ENCODE results near the gene PLAC8.
"Not testable (repeated sequence)": the region's sequence is repeated elsewhere in the genome, so short reads cannot be mapped to it uniquely, and the experiment has no call there.

Gene PLAC8

DNA sequence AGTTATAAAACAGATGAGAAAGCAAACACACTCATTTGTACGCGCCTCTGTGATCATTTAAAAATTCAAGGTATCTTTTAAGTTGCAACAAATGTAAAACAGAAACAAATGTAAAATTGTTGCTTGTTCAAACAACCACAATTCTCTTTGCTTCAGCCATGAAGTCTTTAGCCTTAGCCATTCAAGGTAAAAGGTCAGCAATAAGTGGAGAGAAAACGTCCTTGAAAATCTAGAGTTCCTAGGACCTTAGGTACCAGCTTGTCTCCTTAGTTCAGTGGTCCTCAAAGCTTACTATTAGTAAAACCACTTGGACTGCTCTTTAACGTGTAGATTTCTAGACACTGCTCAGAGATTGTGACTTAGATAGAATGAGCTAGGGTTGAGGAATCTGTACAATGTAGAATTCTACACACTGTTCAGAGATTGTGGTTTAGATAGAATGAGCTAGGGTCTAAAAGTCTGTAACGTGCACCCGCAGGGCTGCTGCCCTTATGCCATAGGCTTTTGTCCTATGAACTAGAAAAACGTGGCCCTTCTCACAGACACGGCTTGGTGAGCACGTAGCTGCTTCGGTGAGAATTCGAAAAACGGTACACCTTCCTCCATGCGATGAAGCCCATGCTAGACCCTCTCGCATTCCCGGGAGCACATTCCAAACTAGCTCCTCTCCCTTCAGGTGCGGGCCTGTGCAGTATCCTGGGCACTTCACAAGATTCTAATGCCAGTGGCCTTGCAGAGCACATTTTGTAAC lies 1.7 kb downstream of the PLAC8 start:
- H3K4me3 ChIP-seq (ENCODE audit: low read length in 2 of 2), result peak overlapping the region; percentile 56 to 68

DNA sequence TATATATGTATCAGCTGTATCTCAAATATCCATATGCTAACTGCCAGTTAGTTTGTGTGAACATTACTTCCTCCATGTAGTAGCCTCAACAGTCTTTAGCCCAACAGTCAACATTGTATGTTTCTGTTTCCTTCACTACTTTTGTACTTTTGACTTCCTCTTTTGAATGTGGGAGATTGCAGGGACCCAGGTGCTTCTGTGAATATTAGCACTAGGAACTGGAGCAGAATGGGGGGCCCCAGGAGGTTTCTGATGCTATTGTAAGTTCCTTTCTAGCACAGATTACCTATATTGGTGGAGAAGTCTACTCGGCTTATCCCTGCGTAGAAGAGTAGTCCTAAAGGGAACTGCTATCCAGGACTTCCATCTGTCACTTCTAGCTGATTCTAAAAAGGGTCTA lies 2.3 kb downstream of the PLAC8 start:
- peak overlapping the region; percentile 48 to 56 for H3K9ac ChIP-seq (ENCODE audit: low read depth in 1 of 2, low read length in 2 of 2)
- H3K27ac ChIP-seq (ENCODE audit: low read depth in 2 of 2, low read length in 2 of 2), result peak overlapping the region; percentile 81 to 83
- peak overlapping the region; percentile 56 to 68 for H3K4me3 ChIP-seq (ENCODE audit: low read length in 2 of 2)

More for the DNA sequence above, 1.7 kb downstream of the PLAC8 start:
- Histone ChIP-seq H3K9me3 (ENCODE audit: control insufficient read depth in 2 of 2, low read length in 2 of 2) (no peaks in the 10 kb centered on the region), H3K4me1 (ENCODE audit: control insufficient read depth in 2 of 2, insufficient read depth in 2 of 2, low read length in 2 of 2) (peaks cover 16 to 21% of the 10 kb centered on the region in 2 donors), H3K27ac (ENCODE audit: low read depth in 2 of 2, low read length in 2 of 2) (peak overlapping the region; percentile 81 to 83), H3K36me3 (ENCODE audit: control insufficient read depth in 2 of 2, insufficient read depth in 2 of 2, low read length in 2 of 2) (no peaks in the 10 kb centered on the region), H3K9ac (ENCODE audit: low read depth in 1 of 2, low read length in 2 of 2) (peak overlapping the region; percentile 48 to 56), H3K27me3 (ENCODE audit: control insufficient read depth in 2 of 2, insufficient read depth in 2 of 2, low read length in 2 of 2) (no peaks in the 10 kb centered on the region)

DNA sequence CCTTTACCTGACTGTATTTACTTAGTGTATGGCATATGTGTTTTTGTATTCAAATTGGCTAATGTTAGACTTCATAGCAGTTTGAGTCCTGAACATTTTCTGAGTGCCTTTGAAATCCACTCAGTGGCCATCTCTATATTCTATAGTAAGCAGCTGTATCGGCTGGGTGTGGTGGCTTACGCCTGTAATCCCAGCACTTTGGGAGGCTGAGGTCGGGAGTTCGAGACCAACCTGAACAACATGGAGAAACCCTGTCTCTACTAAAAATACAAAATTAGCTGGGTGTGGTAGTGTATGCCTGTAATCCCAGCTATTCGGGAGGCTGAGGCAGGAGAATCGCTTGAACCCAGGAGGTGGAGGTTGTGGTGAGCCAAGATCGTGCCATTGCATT lies 2.8 kb downstream of the PLAC8 start:
- Histone ChIP-seq H3K9ac (ENCODE audit: low read depth in 1 of 2, low read length in 2 of 2) (peak overlapping the region in 1 of 2 donors; percentile 47), H3K4me1 (ENCODE audit: control insufficient read depth in 2 of 2, insufficient read depth in 2 of 2, low read length in 2 of 2) (peaks cover 16 to 21% of the 10 kb centered on the region in 2 donors), H3K4me3 (ENCODE audit: low read length in 2 of 2) (peak overlapping the region in 1 of 2 donors; percentile 79), H3K27ac (ENCODE audit: low read depth in 2 of 2, low read length in 2 of 2) (peak overlapping the region; percentile 86 to 92)
- not testable (repeated sequence) for H3K9me3 ChIP-seq (ENCODE audit: control insufficient read depth in 2 of 2, low read length in 2 of 2); H3K27me3 ChIP-seq (ENCODE audit: control insufficient read depth in 2 of 2, insufficient read depth in 2 of 2, low read length in 2 of 2); H3K36me3 ChIP-seq (ENCODE audit: control insufficient read depth in 2 of 2, insufficient read depth in 2 of 2, low read length in 2 of 2)

More for the DNA sequence above, 2.3 kb downstream of the PLAC8 start:
- no peaks in the 10 kb centered on the region for H3K27me3 ChIP-seq (ENCODE audit: control insufficient read depth in 2 of 2, insufficient read depth in 2 of 2, low read length in 2 of 2)
- H3K9me3 ChIP-seq (ENCODE audit: control insufficient read depth in 2 of 2, low read length in 2 of 2), result no peaks in the 10 kb centered on the region
- no peaks in the 10 kb centered on the region for H3K36me3 ChIP-seq (ENCODE audit: control insufficient read depth in 2 of 2, insufficient read depth in 2 of 2, low read length in 2 of 2)
- H3K4me1 ChIP-seq (ENCODE audit: control insufficient read depth in 2 of 2, insufficient read depth in 2 of 2, low read length in 2 of 2), result peaks cover 16 to 21% of the 10 kb centered on the region in 2 donors

DNA sequence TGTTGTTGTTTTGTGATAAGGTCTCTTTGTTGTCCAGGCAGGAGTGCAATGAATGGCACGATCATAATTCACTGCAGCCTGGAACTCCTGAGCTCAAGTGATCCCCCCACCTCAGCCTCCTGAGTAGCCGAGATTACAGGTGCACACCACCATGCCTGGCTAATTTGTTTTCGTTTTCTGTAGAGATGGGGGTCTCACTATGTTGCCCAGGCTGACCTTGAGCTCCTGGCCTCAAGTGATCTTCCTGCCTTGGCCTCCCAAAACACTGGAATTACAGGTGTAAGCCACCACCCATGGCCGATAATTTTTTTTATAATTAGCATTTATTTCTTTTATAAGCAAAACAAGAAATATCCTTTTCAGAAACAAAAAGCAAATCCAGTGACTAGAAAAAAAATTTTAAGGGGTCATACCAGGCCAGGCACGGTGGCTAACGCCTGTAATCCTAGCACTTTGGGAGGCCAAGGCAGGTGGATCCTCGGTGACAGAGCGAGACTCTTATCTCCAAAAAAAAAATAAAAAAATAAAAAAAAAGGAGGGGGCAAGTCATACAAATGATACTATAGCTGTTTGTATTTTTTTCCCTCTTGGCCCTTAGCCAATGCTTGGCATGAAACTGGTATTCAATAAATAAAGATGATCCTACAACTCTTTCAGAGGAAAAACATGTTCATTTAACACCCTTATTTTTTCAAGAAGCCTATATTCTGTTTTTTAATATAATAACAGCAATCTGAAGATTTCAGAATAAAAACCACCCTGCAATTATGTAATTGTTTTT lies 3.4 kb downstream of the PLAC8 start:
- Histone ChIP-seq H3K4me1 (ENCODE audit: control insufficient read depth in 2 of 2, insufficient read depth in 2 of 2, low read length in 2 of 2) (peaks cover 16 to 21% of the 10 kb centered on the region in 2 donors), H3K9me3 (ENCODE audit: control insufficient read depth in 2 of 2, low read length in 2 of 2) (no peaks in the 10 kb centered on the region), H3K36me3 (ENCODE audit: control insufficient read depth in 2 of 2, insufficient read depth in 2 of 2, low read length in 2 of 2) (no peaks in the 10 kb centered on the region), H3K9ac (ENCODE audit: low read depth in 1 of 2, low read length in 2 of 2) (peak overlapping the region; percentile 47 to 48), H3K27ac (ENCODE audit: low read depth in 2 of 2, low read length in 2 of 2) (peak overlapping the region; percentile 86 to 92), H3K27me3 (ENCODE audit: control insufficient read depth in 2 of 2, insufficient read depth in 2 of 2, low read length in 2 of 2) (no peaks in the 10 kb centered on the region), H3K4me3 (ENCODE audit: low read length in 2 of 2) (peak overlapping the region; percentile 69 to 79)

DNA sequence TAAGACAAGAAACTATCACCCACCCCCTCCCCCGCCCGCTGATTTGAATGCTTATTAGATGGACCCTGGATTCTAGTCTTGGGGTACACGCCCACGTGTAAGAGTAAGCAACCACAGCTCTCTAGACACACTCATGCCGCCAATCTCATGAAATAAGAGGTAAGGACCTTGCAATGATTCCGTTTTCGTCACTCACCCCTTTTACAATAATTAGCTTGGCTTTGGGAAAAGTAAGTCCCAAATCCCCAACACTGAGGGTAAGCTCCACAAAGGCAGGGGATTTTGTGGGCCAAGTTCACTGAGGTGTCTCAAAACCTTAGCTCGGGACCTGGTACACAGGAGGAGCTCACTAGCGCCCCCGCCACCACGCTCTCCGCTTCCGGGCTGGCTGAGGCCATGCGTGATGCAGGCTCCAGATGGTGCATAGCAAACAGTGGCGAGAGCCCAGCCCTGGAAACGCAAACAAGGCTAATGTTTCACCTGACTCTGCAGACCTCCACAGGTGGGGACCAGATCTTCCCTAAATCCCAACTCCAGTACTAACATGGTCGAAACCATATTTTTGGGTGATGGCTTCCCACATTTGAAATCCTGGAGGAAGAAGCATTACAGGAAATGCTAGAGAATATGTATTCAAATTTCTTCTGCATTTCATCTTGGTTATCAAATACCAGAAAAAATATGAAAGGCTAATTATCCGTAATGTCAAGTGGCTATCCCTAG lies 4.1 kb downstream of the PLAC8 start:
- H3K4me1 ChIP-seq (ENCODE audit: control insufficient read depth in 2 of 2, insufficient read depth in 2 of 2, low read length in 2 of 2), result peaks cover 9 to 20% of the 10 kb centered on the region in 2 donors
- peak overlapping the region; percentile 69 to 79 for H3K4me3 ChIP-seq (ENCODE audit: low read length in 2 of 2)
- peak overlapping the region; percentile 71 to 84 for H3K9ac ChIP-seq (ENCODE audit: low read depth in 1 of 2, low read length in 2 of 2)
- no peaks in the 10 kb centered on the region for H3K36me3 ChIP-seq (ENCODE audit: control insufficient read depth in 2 of 2, insufficient read depth in 2 of 2, low read length in 2 of 2)
- H3K9me3 ChIP-seq (ENCODE audit: control insufficient read depth in 2 of 2, low read length in 2 of 2), result no peaks in the 10 kb centered on the region
- peak overlapping the region; percentile 86 to 92 for H3K27ac ChIP-seq (ENCODE audit: low read depth in 2 of 2, low read length in 2 of 2)
- no peaks in the 10 kb centered on the region for H3K27me3 ChIP-seq (ENCODE audit: control insufficient read depth in 2 of 2, insufficient read depth in 2 of 2, low read length in 2 of 2)

DNA sequence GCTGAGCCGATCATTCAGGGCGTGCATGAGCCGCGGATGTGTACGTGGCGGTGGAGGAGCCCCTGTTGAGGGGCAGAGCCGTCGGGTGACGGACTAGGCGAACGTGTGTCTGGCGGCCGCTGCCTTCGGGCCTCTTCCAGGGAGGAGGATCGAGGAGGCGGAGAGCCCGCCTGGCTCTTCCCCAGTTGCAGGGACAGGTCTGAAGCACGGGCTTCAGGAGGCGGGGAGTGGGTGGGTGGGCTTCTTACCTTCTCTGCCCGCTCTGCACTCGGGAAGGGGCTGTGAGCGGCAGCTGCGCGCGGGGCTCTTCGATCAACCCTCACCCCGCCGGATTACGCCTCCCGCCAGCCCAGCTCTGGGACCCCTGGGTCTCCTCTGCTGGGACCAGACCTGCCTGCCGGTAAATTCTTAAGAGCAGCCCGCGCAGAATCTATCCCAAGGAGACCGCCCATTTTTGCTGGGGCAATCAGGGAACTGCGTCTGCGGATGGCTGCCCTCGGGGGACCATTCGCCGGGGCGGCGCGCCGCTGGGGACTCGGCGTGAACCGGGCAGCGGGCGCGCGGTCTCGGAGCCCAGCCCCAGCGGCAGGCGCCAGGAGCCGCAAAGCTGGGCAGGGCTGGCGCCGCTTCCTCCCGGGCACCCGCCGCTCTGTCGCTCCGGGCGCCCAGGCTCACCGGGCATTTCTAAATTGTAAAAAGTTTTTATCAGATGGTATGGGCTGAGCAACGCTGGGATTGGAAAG lies 4.9 kb downstream of the PLAC8 start:
- Histone ChIP-seq H3K9ac (ENCODE audit: low read depth in 1 of 2, low read length in 2 of 2) (peak overlapping the region; percentile 71 to 84), H3K9me3 (ENCODE audit: control insufficient read depth in 2 of 2, low read length in 2 of 2) (no peaks in the 10 kb centered on the region), H3K4me3 (ENCODE audit: low read length in 2 of 2) (peak overlapping the region; percentile 69 to 79), H3K27ac (ENCODE audit: low read depth in 2 of 2, low read length in 2 of 2) (peak overlapping the region; percentile 86 to 92), H3K27me3 (ENCODE audit: control insufficient read depth in 2 of 2, insufficient read depth in 2 of 2, low read length in 2 of 2) (no peaks in the 10 kb centered on the region), H3K36me3 (ENCODE audit: control insufficient read depth in 2 of 2, insufficient read depth in 2 of 2, low read length in 2 of 2) (peaks cover 4 to 5% of the 10 kb centered on the region in 2 donors), H3K4me1 (ENCODE audit: control insufficient read depth in 2 of 2, insufficient read depth in 2 of 2, low read length in 2 of 2) (peaks cover 9 to 13% of the 10 kb centered on the region in 2 donors)

DNA sequence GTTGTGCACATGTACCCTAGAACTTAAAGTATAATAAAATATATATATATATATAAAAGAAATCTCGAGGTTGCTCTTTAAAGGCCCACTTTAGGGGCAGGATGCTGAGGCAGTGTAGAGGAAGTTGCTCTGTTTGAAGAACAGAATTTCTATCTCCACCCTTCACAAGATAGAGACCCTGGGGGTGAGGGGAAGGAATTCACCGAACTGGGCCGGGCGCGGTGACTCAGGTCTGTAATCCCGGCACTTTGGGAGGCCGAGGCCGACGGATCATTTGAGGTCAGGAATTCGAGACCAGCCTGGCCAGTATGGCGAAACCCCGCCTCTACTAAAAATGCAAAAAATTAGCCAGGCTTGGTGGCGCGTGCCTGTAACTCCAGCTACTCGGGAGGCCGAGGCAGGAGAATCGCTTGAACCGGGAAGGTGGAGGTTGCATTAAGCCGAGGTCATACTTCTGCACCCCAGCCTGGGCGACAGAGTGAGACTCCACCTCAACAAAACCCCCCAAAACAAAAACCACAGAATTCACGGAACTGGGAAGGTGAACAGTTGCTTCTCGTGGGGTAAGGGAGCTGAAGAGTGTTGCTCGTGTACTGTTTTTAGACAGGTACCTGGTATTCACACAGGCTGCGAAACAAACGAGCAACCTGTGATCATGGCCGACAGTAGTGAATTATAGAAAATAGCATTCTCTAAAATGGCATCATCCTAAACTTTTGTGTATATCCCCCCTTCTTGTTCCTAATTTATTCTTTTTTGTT lies 6.2 kb downstream of the PLAC8 start:
- H3K27ac ChIP-seq (ENCODE audit: low read depth in 2 of 2, low read length in 2 of 2), result no peak overlapping the region
- no peaks in the 10 kb centered on the region for H3K27me3 ChIP-seq (ENCODE audit: control insufficient read depth in 2 of 2, insufficient read depth in 2 of 2, low read length in 2 of 2)
- H3K9me3 ChIP-seq (ENCODE audit: control insufficient read depth in 2 of 2, low read length in 2 of 2), result no peaks in the 10 kb centered on the region
- peak overlapping the region in 1 of 2 donors; percentile 79 for H3K4me3 ChIP-seq (ENCODE audit: low read length in 2 of 2)
- peak overlapping the region in 1 of 2 donors; percentile 84 for H3K9ac ChIP-seq (ENCODE audit: low read depth in 1 of 2, low read length in 2 of 2)
- peaks cover 9 to 12% of the 10 kb centered on the region in 2 donors for H3K4me1 ChIP-seq (ENCODE audit: control insufficient read depth in 2 of 2, insufficient read depth in 2 of 2, low read length in 2 of 2)
- peaks cover 6 to 13% of the 10 kb centered on the region in 2 donors for H3K36me3 ChIP-seq (ENCODE audit: control insufficient read depth in 2 of 2, insufficient read depth in 2 of 2, low read length in 2 of 2)

DNA sequence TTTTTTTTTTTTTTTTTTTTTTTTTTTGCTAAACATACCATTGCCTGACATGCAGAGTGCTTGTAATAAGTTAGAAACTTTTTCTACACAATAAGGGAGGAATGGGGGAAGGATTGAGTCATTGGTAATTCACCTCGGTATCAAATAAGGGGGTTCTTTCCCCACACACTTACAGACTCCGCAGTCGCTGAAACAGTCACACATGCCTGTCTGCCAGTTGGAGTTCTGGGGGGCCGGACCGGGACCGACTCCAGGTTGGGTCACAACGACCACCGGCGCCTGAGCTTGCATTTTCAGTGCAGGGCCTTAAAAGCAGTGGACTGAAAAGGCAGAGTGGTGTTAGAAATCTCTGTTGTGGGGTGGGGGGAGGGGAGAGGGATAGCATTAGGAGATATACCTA lies 6.9 kb downstream of the PLAC8 start:
- H3K4me1 ChIP-seq (ENCODE audit: control insufficient read depth in 2 of 2, insufficient read depth in 2 of 2, low read length in 2 of 2), result peaks cover 9 to 12% of the 10 kb centered on the region in 2 donors
- no peak overlapping the region for H3K9ac ChIP-seq (ENCODE audit: low read depth in 1 of 2, low read length in 2 of 2)
- no peaks in the 10 kb centered on the region for H3K27me3 ChIP-seq (ENCODE audit: control insufficient read depth in 2 of 2, insufficient read depth in 2 of 2, low read length in 2 of 2)
- H3K4me3 ChIP-seq (ENCODE audit: low read length in 2 of 2), result no peak overlapping the region
- no peak overlapping the region for H3K27ac ChIP-seq (ENCODE audit: low read depth in 2 of 2, low read length in 2 of 2)
- peaks cover 6 to 14% of the 10 kb centered on the region in 2 donors for H3K36me3 ChIP-seq (ENCODE audit: control insufficient read depth in 2 of 2, insufficient read depth in 2 of 2, low read length in 2 of 2)
- no peaks in the 10 kb centered on the region for H3K9me3 ChIP-seq (ENCODE audit: control insufficient read depth in 2 of 2, low read length in 2 of 2)

DNA sequence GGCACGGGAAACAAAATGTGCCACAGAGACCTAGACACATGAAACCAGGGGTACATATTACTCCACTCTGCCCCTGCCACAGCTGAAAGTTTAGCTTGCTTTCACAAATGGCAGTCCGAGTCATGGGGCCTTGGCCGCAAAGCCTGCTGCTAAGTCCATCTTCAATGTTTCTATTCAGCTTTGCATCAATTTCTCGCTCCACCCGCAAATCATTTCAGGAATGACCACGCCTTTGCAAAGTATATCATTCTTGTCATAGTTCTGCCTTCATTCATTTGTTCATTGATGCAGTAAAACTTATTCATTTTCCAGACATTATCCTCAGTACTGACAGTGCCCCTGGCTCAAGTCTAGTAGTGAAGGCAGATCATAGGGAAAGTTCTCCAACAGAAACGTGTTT lies 9.5 kb downstream of the PLAC8 start:
- Histone ChIP-seq H3K4me3 (ENCODE audit: low read length in 2 of 2) (no peak overlapping the region), H3K27ac (ENCODE audit: low read depth in 2 of 2, low read length in 2 of 2) (no peak overlapping the region), H3K4me1 (ENCODE audit: control insufficient read depth in 2 of 2, insufficient read depth in 2 of 2, low read length in 2 of 2) (peaks cover 3 to 6% of the 10 kb centered on the region in 2 donors), H3K9me3 (ENCODE audit: control insufficient read depth in 2 of 2, low read length in 2 of 2) (no peaks in the 10 kb centered on the region), H3K36me3 (ENCODE audit: control insufficient read depth in 2 of 2, insufficient read depth in 2 of 2, low read length in 2 of 2) (peaks cover 6 to 14% of the 10 kb centered on the region in 2 donors), H3K9ac (ENCODE audit: low read depth in 1 of 2, low read length in 2 of 2) (no peak overlapping the region), H3K27me3 (ENCODE audit: control insufficient read depth in 2 of 2, insufficient read depth in 2 of 2, low read length in 2 of 2) (no peaks in the 10 kb centered on the region)
